MM.1S (cell line): Measurements from ENCODE around the gene ASIC1.

Experiments
- DNase-seq: peaks from one replicate; pipeline ENCODE4 v3.0.0-alpha.2; 2015
- H2AFZ ChIP-seq: fragments of 300-600 bp; sonication (generic); 2 replicates; pipeline ENCODE4 v1.6.0; 2016; ENCODE audit warnings: antibody characterized with exemption, low read length
- H3F3A ChIP-seq: fragments of 300-600 bp; sonication (generic); 2 replicates; pipeline ENCODE4 v1.6.1; 2016; ENCODE audit warnings: mild to moderate bottlenecking, antibody characterized with exemption, low read length, moderate library complexity, mixed read lengths; ENCODE audit not compliant: insufficient read depth
- H3K27ac ChIP-seq: fragments of 300-600 bp; sonication (generic); 2 replicates; pipeline ENCODE4 v1.5.1; 2016; ENCODE audit warnings: mild to moderate bottlenecking, low read length
- H3K27me3 ChIP-seq: fragments of 300-600 bp; sonication (generic); replicated peaks from 2 replicates; pipeline ENCODE4 v1.6.0; 2016; ENCODE audit warnings: low read length; ENCODE audit not compliant: insufficient read depth
- H3K36me3 ChIP-seq: fragments of 300-600 bp; sonication (generic); replicated peaks from 2 replicates; pipeline ENCODE4 v1.6.1; 2016; ENCODE audit warnings: mild to moderate bottlenecking, low read length, mixed read lengths; ENCODE audit not compliant: insufficient read depth
- H3K4me1 ChIP-seq: fragments of 300-600 bp; sonication (generic); 2 replicates; pipeline ENCODE4 v1.6.1; 2016; ENCODE audit warnings: low read length, mixed read lengths
- H3K4me2 ChIP-seq: fragments of 300-600 bp; sonication (generic); 2 replicates; pipeline ENCODE4 v1.6.0; 2016; ENCODE audit warnings: low read depth, low read length
- H3K4me3 ChIP-seq: fragments of 300-600 bp; sonication (generic); 2 replicates; pipeline ENCODE4 v1.5.1; 2016; ENCODE audit warnings: low read length, mixed read lengths
- H3K79me2 ChIP-seq: fragments of 300-600 bp; sonication (generic); 2 replicates; pipeline ENCODE4 v1.6.1; 2016; ENCODE audit warnings: mixed run types, low read length, mixed read lengths
- H3K9ac ChIP-seq: fragments of 300-600 bp; sonication (generic); 2 replicates; pipeline ENCODE4 v1.6.1; 2016; ENCODE audit warnings: low read length, mixed read lengths
- H3K9me2 ChIP-seq: fragments of 300-600 bp; sonication (generic); replicated peaks from 2 replicates; pipeline ENCODE4 v1.6.1; 2016; ENCODE audit warnings: mild to moderate bottlenecking, low read length, mixed read lengths; ENCODE audit not compliant: insufficient read depth
- H3K9me3 ChIP-seq: fragments of 300-600 bp; sonication (generic); replicated peaks from 2 replicates; pipeline ENCODE4 v1.6.1; 2016; ENCODE audit warnings: mild to moderate bottlenecking, low read length, mixed read lengths; ENCODE audit not compliant: insufficient read depth
- H4K20me1 ChIP-seq: fragments of 300-600 bp; sonication (generic); 2 replicates; pipeline ENCODE4 v1.6.1; 2016; ENCODE audit warnings: mild to moderate bottlenecking, low read length, moderate library complexity, mixed read lengths; ENCODE audit not compliant: insufficient read depth
- CTCF ChIP-seq: fragments of 300-600 bp; sonication (generic); IDR thresholded peaks from 2 replicates; pipeline ENCODE4 v1.5.1; 2016; ENCODE audit warnings: antibody characterized with exemption, low read length, mixed read lengths
- EZH2 ChIP-seq: fragments of 300-600 bp; sonication (generic); optimal IDR thresholded peaks from 2 replicates; pipeline ENCODE3; 2017; ENCODE audit warnings: low read depth, mild to moderate bottlenecking, antibody characterized with exemption, low read length, mixed read lengths
- EZH2phosphoT487 ChIP-seq: fragments of 300-600 bp; sonication (generic); IDR thresholded peaks from 2 replicates; pipeline ENCODE4 v1.6.1; 2018; ENCODE audit warnings: antibody characterized with exemption, low read length

The ASIC1 gene

GRCh38 chr12:50032854-50033581 is 24.4 kb upstream of the ASIC1 start:
- no peak overlapping the region for H3K4me2 ChIP-seq
- no peak overlapping the region for H3K4me3 ChIP-seq
- TF ChIP-seq EZH2 (no peak), CTCF (no peak), EZH2phosphoT487 (no peak)
- H3K9me3 ChIP-seq, result no peaks in the 10 kb centered on the region
- no peaks in the 10 kb centered on the region for H3K79me2 ChIP-seq
- no peak for DNase-seq
- H3K9me2 ChIP-seq, result no peaks in the 10 kb centered on the region
- H3K36me3 ChIP-seq, result no peaks in the 10 kb centered on the region
- no peak overlapping the region for H3K27ac ChIP-seq
- no peaks in the 10 kb centered on the region for H3K4me1 ChIP-seq
- H3K27me3 ChIP-seq, result no peaks in the 10 kb centered on the region
- H3K9ac ChIP-seq, result no peak overlapping the region
- no peak overlapping the region for H2AFZ ChIP-seq
- no peaks in the 10 kb centered on the region for H4K20me1 ChIP-seq
- no peaks in the 10 kb centered on the region for H3F3A ChIP-seq

- no peaks in the 10 kb centered on the region for H3K9me3 ChIP-seq
- H3K4me1 ChIP-seq, result no peaks in the 10 kb centered on the region
- H3K9me2 ChIP-seq, result no peaks in the 10 kb centered on the region
- no peaks in the 10 kb centered on the region for H4K20me1 ChIP-seq
- no peak for TF ChIP-seq EZH2phosphoT487
- TF ChIP-seq EZH2, result no peak
- TF ChIP-seq CTCF, result no peak
- no peaks in the 10 kb centered on the region for H3K79me2 ChIP-seq
- H3K4me3 ChIP-seq, result no peak overlapping the region
- H3K9ac ChIP-seq, result no peak overlapping the region
- DNase-seq, result no peak
- no peak overlapping the region for H3K27ac ChIP-seq
- H3K27me3 ChIP-seq, result no peaks in the 10 kb centered on the region
- no peaks in the 10 kb centered on the region for H3K36me3 ChIP-seq
- no peak overlapping the region for H3K4me2 ChIP-seq
- no peaks in the 10 kb centered on the region for H3F3A ChIP-seq
- no peak overlapping the region for H2AFZ ChIP-seq
These were observed 19.1 kb upstream of the ASIC1 start for GRCh38 chr12:50038336-50038735.

GRCh38 chr12:50039151-50039835 is 18.1 kb upstream of the ASIC1 start:
- Histone ChIP-seq H3K79me2 (no peaks in the 10 kb centered on the region), H3K4me3 (no peak overlapping the region), H3K4me1 (no peaks in the 10 kb centered on the region), H3K27me3 (no peaks in the 10 kb centered on the region), H3K9me3 (no peaks in the 10 kb centered on the region), H3K9me2 (no peaks in the 10 kb centered on the region), H3K36me3 (no peaks in the 10 kb centered on the region), H3K4me2 (no peak overlapping the region), H3F3A (no peaks in the 10 kb centered on the region), H3K9ac (no peak overlapping the region), H3K27ac (no peak overlapping the region), H4K20me1 (no peaks in the 10 kb centered on the region), H2AFZ (no peak overlapping the region)
- DNase-seq, result peak; percentile 78
- TF ChIP-seq CTCF, result peak; percentile 94
- no peak for TF ChIP-seq EZH2
